Fibroblast of lung (primary cell): Measurements from ENCODE around the gene HINFP.

Experiments
- EZH2 ChIP-seq: IDR thresholded peaks from 2 replicates; pipeline ENCODE4 v1.5.1; 2012; ENCODE audit warnings: low read length, control low read depth, mild to moderate bottlenecking; ENCODE audit errors: missing control alignments
- TF ChIP-seq, protein P1 (sequence below), 2 donors: IDR thresholded peaks in 1 of 2; conservative IDR thresholded peaks in 1 of 2; 1 replicate in 1 of 2; 2 replicates in 1 of 2; pipeline ENCODE4 v1.5.1; 2011 to 2012; ENCODE audit warnings: low read length in 2 of 2, control low read depth in 1 of 2, inconsistent platforms in 1 of 2, low read depth in 1 of 2, mild to moderate bottlenecking in 1 of 2

DNA sequence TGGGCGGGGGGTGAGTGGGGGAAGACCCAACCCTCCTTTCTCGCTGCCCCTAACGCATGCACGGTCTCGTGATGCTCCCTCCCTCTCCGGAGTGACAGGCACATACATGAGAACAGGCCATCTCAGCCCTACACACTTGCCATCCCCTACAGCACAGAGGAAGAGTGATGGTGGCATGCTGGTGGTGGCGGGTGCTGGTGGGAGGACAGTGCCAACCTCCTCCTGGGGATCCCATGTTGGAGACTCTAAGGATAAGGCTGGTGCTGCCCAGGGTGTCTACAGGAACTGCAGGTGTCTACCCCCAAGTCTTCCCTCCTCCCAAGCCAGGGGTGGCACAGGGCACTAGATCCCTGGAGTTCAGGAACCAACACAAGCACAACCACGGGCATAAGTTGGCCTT is 40.5 kb downstream of the HINFP start:
- TF ChIP-seq EZH2 = no peak
- TF ChIP-seq, protein P1, sequence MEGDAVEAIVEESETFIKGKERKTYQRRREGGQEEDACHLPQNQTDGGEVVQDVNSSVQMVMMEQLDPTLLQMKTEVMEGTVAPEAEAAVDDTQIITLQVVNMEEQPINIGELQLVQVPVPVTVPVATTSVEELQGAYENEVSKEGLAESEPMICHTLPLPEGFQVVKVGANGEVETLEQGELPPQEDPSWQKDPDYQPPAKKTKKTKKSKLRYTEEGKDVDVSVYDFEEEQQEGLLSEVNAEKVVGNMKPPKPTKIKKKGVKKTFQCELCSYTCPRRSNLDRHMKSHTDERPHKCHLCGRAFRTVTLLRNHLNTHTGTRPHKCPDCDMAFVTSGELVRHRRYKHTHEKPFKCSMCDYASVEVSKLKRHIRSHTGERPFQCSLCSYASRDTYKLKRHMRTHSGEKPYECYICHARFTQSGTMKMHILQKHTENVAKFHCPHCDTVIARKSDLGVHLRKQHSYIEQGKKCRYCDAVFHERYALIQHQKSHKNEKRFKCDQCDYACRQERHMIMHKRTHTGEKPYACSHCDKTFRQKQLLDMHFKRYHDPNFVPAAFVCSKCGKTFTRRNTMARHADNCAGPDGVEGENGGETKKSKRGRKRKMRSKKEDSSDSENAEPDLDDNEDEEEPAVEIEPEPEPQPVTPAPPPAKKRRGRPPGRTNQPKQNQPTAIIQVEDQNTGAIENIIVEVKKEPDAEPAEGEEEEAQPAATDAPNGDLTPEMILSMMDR (conservative IDR thresholded peaks at IDR 0.05 in 1 of 2, IDR thresholded peaks at IDR 0.05 in 1 of 2; ENCODE audit: low read depth in 1 of 2, low read length in 2 of 2) = no peak
